K562 (cell line): ENCODE data around the gene ARL14EP.

ENCODE experiments used
- CTCF ChIP-seq, 3 experiments: IDR thresholded peaks in 2 of 3; conservative IDR thresholded peaks in 1 of 3; 2 replicates each; pipeline ENCODE4 v1.5.1; 2011 to 2012; ENCODE audit warnings: low read length in 3 of 3, mild to moderate bottlenecking in 3 of 3, control low read depth in 2 of 3, improper control_type of control experiment in 1 of 3, inconsistent platforms in 1 of 3, low read depth in 1 of 3, mixed read lengths in 1 of 3, moderate library complexity in 1 of 3; ENCODE audit not compliant: insufficient read depth in 2 of 3
- EP300 ChIP-seq: IDR thresholded peaks from 2 replicates; pipeline ENCODE4 v1.6.1; 2012; ENCODE audit warnings: low read length, improper control_type of control experiment
- GABPA ChIP-seq: fragments of 200-800 bp; sonication (Bioruptor generic); conservative IDR thresholded peaks from 2 replicates; pipeline ENCODE4 v1.6.1; 2016; ENCODE audit warnings: low read depth, missing genetic modification characterization, missing compliant biosample characterization
- POLR2A ChIP-seq: fragments of 450-650 bp; conservative IDR thresholded peaks from 2 replicates; pipeline ENCODE4 v1.6.1; 2016
- RBBP5 ChIP-seq: fragments of 200-600 bp; sonication (generic); IDR thresholded peaks from 2 replicates; pipeline ENCODE4 v1.6.1; 2012; ENCODE audit warnings: borderline replicate concordance, mild to moderate bottlenecking, low read length, control low read depth, inconsistent platforms; ENCODE audit not compliant: insufficient read depth, poor library complexity, severe bottlenecking
- ZBTB33 ChIP-seq: sonication (generic); formaldehyde crosslinking; IDR thresholded peaks from 2 replicates; pipeline ENCODE4 v1.8.1; 2023; ENCODE audit warnings: mild to moderate bottlenecking, missing genetic modification reagents

GRCh38 chr11:30344085-30344484, 21.2 kb downstream of the ARL14EP start:
- TF ChIP-seq CTCF (IDR thresholded peaks at IDR 0.05 in 2 of 3, conservative IDR thresholded peaks at IDR 0.05 in 1 of 3; ENCODE audit: insufficient read depth in 2 of 3, low read depth in 1 of 3, low read length in 3 of 3) (no peak), ZBTB33 (no peak), POLR2A (no peak), RBBP5 (no peak), GABPA (tag) (no peak), EP300 (no peak)
